Measurements from ENCODE around the gene PTPRG. TPM values are rescaled to one million over a fixed set of nuclear protein-coding genes. Genes with fewer than 3 reads are reported as not detected.

The PTPRG gene
- total RNA-seq, 3 donors from 2014 or later: 0.10 to 0.19 (median 0.13) TPM

- no peak for ATAC-seq
- H3K9me3 Mint-ChIP-seq: no peaks in the 10 kb centered on the region
- no peak for DNase-seq
- no peaks in the 10 kb centered on the region for H3K27me3 Mint-ChIP-seq (ENCODE audit: low read depth)
- peaks cover 3% of the 10 kb centered on the region for H3K4me1 Mint-ChIP-seq (ENCODE audit: low read depth)
- no peak overlapping the region for H3K4me3 Mint-ChIP-seq
- no peaks in the 10 kb centered on the region for H3K36me3 Mint-ChIP-seq (ENCODE audit: insufficient read depth)
Observed at GRCh38 chr3:62187022-62187431, 625.7 kb downstream of the PTPRG start.

- no peaks in the 10 kb centered on the region for H3K36me3 Mint-ChIP-seq (ENCODE audit: insufficient read depth)
- DNase-seq (peak; percentile 41), ATAC-seq (peak; percentile 41 to 70)
- no peaks in the 10 kb centered on the region for H3K27me3 Mint-ChIP-seq (ENCODE audit: low read depth)
- H3K4me1 Mint-ChIP-seq (ENCODE audit: low read depth): peaks cover 3% of the 10 kb centered on the region
- H3K4me3 Mint-ChIP-seq: peak overlapping the region; percentile 8
- H3K9me3 Mint-ChIP-seq: no peaks in the 10 kb centered on the region
Observed at GRCh38 chr3:62188681-62189375, 627.5 kb downstream of the PTPRG start.

- ATAC-seq (no peak), DNase-seq (no peak)
- Mint-ChIP-seq H3K27me3 (ENCODE audit: low read depth) (no peaks in the 10 kb centered on the region), H3K4me3 (no peak overlapping the region), H3K36me3 (ENCODE audit: insufficient read depth) (no peaks in the 10 kb centered on the region), H3K9me3 (no peaks in the 10 kb centered on the region), H3K4me1 (ENCODE audit: low read depth) (peaks cover 3% of the 10 kb centered on the region)
Observed at GRCh38 chr3:62189376-62189698, 628.0 kb downstream of the PTPRG start.

- DNase-seq (no peak), ATAC-seq (no peak)
- H3K9me3 Mint-ChIP-seq: no peaks in the 10 kb centered on the region
- H3K27me3 Mint-ChIP-seq (ENCODE audit: low read depth): no peaks in the 10 kb centered on the region
- no peak overlapping the region for H3K4me3 Mint-ChIP-seq
- no peaks in the 10 kb centered on the region for H3K36me3 Mint-ChIP-seq (ENCODE audit: insufficient read depth)
- peaks cover 3% of the 10 kb centered on the region for H3K4me1 Mint-ChIP-seq (ENCODE audit: low read depth)
Observed at GRCh38 chr3:62192891-62193290, 631.5 kb downstream of the PTPRG start.

- no peak for DNase-seq
- H3K36me3 Mint-ChIP-seq (ENCODE audit: insufficient read depth): no peaks in the 10 kb centered on the region
- no peaks in the 10 kb centered on the region for H3K27me3 Mint-ChIP-seq (ENCODE audit: low read depth)
- ATAC-seq: no peak
- H3K9me3 Mint-ChIP-seq: no peaks in the 10 kb centered on the region
- H3K4me1 Mint-ChIP-seq (ENCODE audit: low read depth): no peaks in the 10 kb centered on the region
- no peak overlapping the region for H3K4me3 Mint-ChIP-seq
Observed at GRCh38 chr3:62193586-62194345, 632.4 kb downstream of the PTPRG start.

GRCh38 chr3:62197350-62198012 lies 636.1 kb downstream of the PTPRG start:
- DNase-seq: no peak
- Mint-ChIP-seq H3K27me3 (ENCODE audit: low read depth) (peaks cover 2% of the 10 kb centered on the region), H3K36me3 (ENCODE audit: insufficient read depth) (no peaks in the 10 kb centered on the region), H3K4me3 (no peak overlapping the region), H3K4me1 (ENCODE audit: low read depth) (no peaks in the 10 kb centered on the region), H3K9me3 (no peaks in the 10 kb centered on the region)
- no peak for ATAC-seq

GRCh38 chr3:62199126-62199525 lies 637.8 kb downstream of the PTPRG start:
- H3K27me3 Mint-ChIP-seq (ENCODE audit: low read depth): peaks cover 2% of the 10 kb centered on the region
- no peak overlapping the region for H3K4me3 Mint-ChIP-seq
- DNase-seq: no peak
- H3K9me3 Mint-ChIP-seq: no peaks in the 10 kb centered on the region
- H3K4me1 Mint-ChIP-seq (ENCODE audit: low read depth): no peaks in the 10 kb centered on the region
- no peaks in the 10 kb centered on the region for H3K36me3 Mint-ChIP-seq (ENCODE audit: insufficient read depth)
- no peak for ATAC-seq

GRCh38 chr3:62201438-62202035 lies 640.2 kb downstream of the PTPRG start:
- no peak for ATAC-seq
- DNase-seq: no peak

GRCh38 chr3:62203152-62203551 lies 641.8 kb downstream of the PTPRG start:
- Mint-ChIP-seq H3K9me3 (no peaks in the 10 kb centered on the region), H3K4me1 (ENCODE audit: low read depth) (no peaks in the 10 kb centered on the region), H3K27me3 (ENCODE audit: low read depth) (peaks cover 4% of the 10 kb centered on the region), H3K4me3 (no peak overlapping the region), H3K36me3 (ENCODE audit: insufficient read depth) (no peaks in the 10 kb centered on the region)
- no peak for DNase-seq
- ATAC-seq: no peak

More at GRCh38 chr3:62201438-62202035, 640.2 kb downstream of the PTPRG start:
- no peaks in the 10 kb centered on the region for H3K4me1 Mint-ChIP-seq (ENCODE audit: low read depth)
- H3K36me3 Mint-ChIP-seq (ENCODE audit: insufficient read depth): no peaks in the 10 kb centered on the region
- H3K9me3 Mint-ChIP-seq: no peaks in the 10 kb centered on the region
- peaks cover 4% of the 10 kb centered on the region for H3K27me3 Mint-ChIP-seq (ENCODE audit: low read depth)
- H3K4me3 Mint-ChIP-seq: no peak overlapping the region

- DNase-seq (no peak), ATAC-seq (no peak)
- no peaks in the 10 kb centered on the region for H3K4me1 Mint-ChIP-seq (ENCODE audit: low read depth)
- no peak overlapping the region for H3K4me3 Mint-ChIP-seq
- H3K27me3 Mint-ChIP-seq (ENCODE audit: low read depth): peaks cover 4% of the 10 kb centered on the region
- H3K9me3 Mint-ChIP-seq: no peaks in the 10 kb centered on the region
- no peaks in the 10 kb centered on the region for H3K36me3 Mint-ChIP-seq (ENCODE audit: insufficient read depth)
Observed at GRCh38 chr3:62203561-62203960, 642.2 kb downstream of the PTPRG start.

- Mint-ChIP-seq H3K9me3 (no peaks in the 10 kb centered on the region), H3K4me1 (ENCODE audit: low read depth) (no peaks in the 10 kb centered on the region), H3K27me3 (ENCODE audit: low read depth) (peaks cover 2% of the 10 kb centered on the region), H3K36me3 (ENCODE audit: insufficient read depth) (no peaks in the 10 kb centered on the region), H3K4me3 (no peak overlapping the region)
- ATAC-seq: no peak
- no peak for DNase-seq
Observed at GRCh38 chr3:62207197-62207596, 645.8 kb downstream of the PTPRG start.

- ATAC-seq: no peak
- peaks cover 2% of the 10 kb centered on the region for H3K27me3 Mint-ChIP-seq (ENCODE audit: low read depth)
- no peak for DNase-seq
- H3K4me1 Mint-ChIP-seq (ENCODE audit: low read depth): no peaks in the 10 kb centered on the region
- no peak overlapping the region for H3K4me3 Mint-ChIP-seq
- no peaks in the 10 kb centered on the region for H3K36me3 Mint-ChIP-seq (ENCODE audit: insufficient read depth)
- no peaks in the 10 kb centered on the region for H3K9me3 Mint-ChIP-seq
Observed at GRCh38 chr3:62208385-62208784, 647.0 kb downstream of the PTPRG start.

- no peaks in the 10 kb centered on the region for H3K36me3 Mint-ChIP-seq (ENCODE audit: insufficient read depth)
- H3K27me3 Mint-ChIP-seq (ENCODE audit: low read depth): peaks cover 2% of the 10 kb centered on the region
- no peaks in the 10 kb centered on the region for H3K9me3 Mint-ChIP-seq
- DNase-seq (no peak), ATAC-seq (no peak)
- H3K4me1 Mint-ChIP-seq (ENCODE audit: low read depth): no peaks in the 10 kb centered on the region
- H3K4me3 Mint-ChIP-seq: no peak overlapping the region
Observed at GRCh38 chr3:62209101-62209500, 647.7 kb downstream of the PTPRG start.

GRCh38 chr3:62210011-62210410 lies 648.6 kb downstream of the PTPRG start:
- no peaks in the 10 kb centered on the region for H3K36me3 Mint-ChIP-seq (ENCODE audit: insufficient read depth)
- DNase-seq: no peak
- H3K4me1 Mint-ChIP-seq (ENCODE audit: low read depth): no peaks in the 10 kb centered on the region
- no peaks in the 10 kb centered on the region for H3K9me3 Mint-ChIP-seq
- no peak overlapping the region for H3K4me3 Mint-ChIP-seq
- H3K27me3 Mint-ChIP-seq (ENCODE audit: low read depth): peaks cover 2% of the 10 kb centered on the region
- ATAC-seq: no peak
